GM12891 (cell line): ENCODE measurements around the gene NTN3.
A peak's percentile ranks its signal among the peaks of the same experiment; 100 is the strongest.

Experiments
- DNase-seq: peaks from one replicate; pipeline ENCODE4 v3.0.0; 2011; ENCODE audit warnings: low spot score; ENCODE audit not compliant: insufficient read length
- FAIRE-seq: peaks from 2 replicates; lab custom pipeline; 2011; peaks lifted over from hg19 to GRCh38; lab: Jason Lieb, UNC
- PAX5 ChIP-seq: IDR thresholded peaks from 2 replicates; pipeline ENCODE4 v1.6.1; 2011; ENCODE audit warnings: low read length, moderate library complexity, mild to moderate bottlenecking; ENCODE audit not compliant: insufficient read depth, severe bottlenecking
- POLR2A ChIP-seq: IDR thresholded peaks from 2 replicates; pipeline ENCODE4 v1.6.1; 2011; ENCODE audit warnings: low read depth, low read length, control low read depth
- POLR2AphosphoS5 ChIP-seq: IDR thresholded peaks from 2 replicates; pipeline ENCODE4 v1.6.1; 2011; ENCODE audit warnings: low read depth, low read length, control low read depth
- POU2F2 ChIP-seq: IDR thresholded peaks from 2 replicates; pipeline ENCODE4 v1.6.1; 2011; ENCODE audit warnings: low read depth, mild to moderate bottlenecking, control low read depth, low read length, moderate library complexity
- SPI1 ChIP-seq: IDR thresholded peaks from 2 replicates; pipeline ENCODE4 v1.6.1; 2011; ENCODE audit warnings: low read depth, low read length, control low read depth
- TAF1 ChIP-seq: IDR thresholded peaks from 2 replicates; pipeline ENCODE4 v1.6.1; 2011; ENCODE audit warnings: low read depth, low read length, control low read depth

The NTN3 gene

GRCh38 chr16:2483939-2484897 lies 13.1 kb downstream of the NTN3 start:
- TF ChIP-seq POU2F2: no peak
- TF ChIP-seq SPI1: no peak
- TF ChIP-seq POLR2A: no peak
- TF ChIP-seq PAX5: no peak
- TF ChIP-seq POLR2AphosphoS5: no peak
- no peak for TF ChIP-seq TAF1
- DNase-seq (no peak), FAIRE-seq (no peak)

- DNase-seq: no peak
- TF ChIP-seq POLR2A (no peak), PAX5 (no peak), POU2F2 (no peak), POLR2AphosphoS5 (no peak), TAF1 (no peak), SPI1 (no peak)
- no peak for FAIRE-seq
These were observed 13.9 kb downstream of the NTN3 start for GRCh38 chr16:2484898-2485508.

GRCh38 chr16:2485811-2486507 lies 14.9 kb downstream of the NTN3 start:
- DNase-seq: no peak
- no peak for FAIRE-seq
- TF ChIP-seq POLR2A (no peak), PAX5 (no peak)

GRCh38 chr16:2486645-2487516 lies 15.8 kb downstream of the NTN3 start:
- DNase-seq (peak; percentile 86), FAIRE-seq (peak; percentile 98)
- TF ChIP-seq POU2F2 (0 out of 2 replicates have a peak, but pooled peaks have one; percentile 44), POLR2A (no peak), SPI1 (0 out of 2 replicates have a peak, but pooled peaks have one; percentile 19)

GRCh38 chr16:2487517-2487842 lies 16.4 kb downstream of the NTN3 start:
- TF ChIP-seq SPI1: no peak
- TF ChIP-seq POLR2A: no peak
- TF ChIP-seq TAF1: no peak
- TF ChIP-seq PAX5: no peak
- TF ChIP-seq POU2F2: no peak
- no peak for TF ChIP-seq POLR2AphosphoS5
- no peak for DNase-seq
- no peak for FAIRE-seq

GRCh38 chr16:2487903-2488531 lies 16.9 kb downstream of the NTN3 start:
- TF ChIP-seq POU2F2 (no peak), SPI1 (no peak), POLR2AphosphoS5 (no peak), PAX5 (no peak), POLR2A (no peak), TAF1 (no peak)
- no peak for FAIRE-seq
- no peak for DNase-seq

- FAIRE-seq (no peak), DNase-seq (no peak)
- TF ChIP-seq SPI1 (no peak), TAF1 (no peak), POU2F2 (no peak), POLR2AphosphoS5 (no peak), POLR2A (no peak), PAX5 (no peak)
These were observed 18.5 kb downstream of the NTN3 start for GRCh38 chr16:2489581-2489980.

GRCh38 chr16:2490190-2491105 lies 19.4 kb downstream of the NTN3 start:
- no peak for FAIRE-seq
- TF ChIP-seq POLR2AphosphoS5 (no peak), PAX5 (no peak), TAF1 (no peak), POLR2A (no peak), SPI1 (no peak), POU2F2 (no peak)
- DNase-seq: no peak
